ENCODE data around the gene DGKH.

DGKH gene

GRCh38 chr13:42040730-42041010, 7.8 kb upstream of the DGKH start:
- DNase-seq (ENCODE audit: low read depth): no peak
- H3K4me3 ChIP-seq (ENCODE audit: low read depth, low read length): peak overlapping the region; percentile 61
- TF ChIP-seq, protein P1, sequence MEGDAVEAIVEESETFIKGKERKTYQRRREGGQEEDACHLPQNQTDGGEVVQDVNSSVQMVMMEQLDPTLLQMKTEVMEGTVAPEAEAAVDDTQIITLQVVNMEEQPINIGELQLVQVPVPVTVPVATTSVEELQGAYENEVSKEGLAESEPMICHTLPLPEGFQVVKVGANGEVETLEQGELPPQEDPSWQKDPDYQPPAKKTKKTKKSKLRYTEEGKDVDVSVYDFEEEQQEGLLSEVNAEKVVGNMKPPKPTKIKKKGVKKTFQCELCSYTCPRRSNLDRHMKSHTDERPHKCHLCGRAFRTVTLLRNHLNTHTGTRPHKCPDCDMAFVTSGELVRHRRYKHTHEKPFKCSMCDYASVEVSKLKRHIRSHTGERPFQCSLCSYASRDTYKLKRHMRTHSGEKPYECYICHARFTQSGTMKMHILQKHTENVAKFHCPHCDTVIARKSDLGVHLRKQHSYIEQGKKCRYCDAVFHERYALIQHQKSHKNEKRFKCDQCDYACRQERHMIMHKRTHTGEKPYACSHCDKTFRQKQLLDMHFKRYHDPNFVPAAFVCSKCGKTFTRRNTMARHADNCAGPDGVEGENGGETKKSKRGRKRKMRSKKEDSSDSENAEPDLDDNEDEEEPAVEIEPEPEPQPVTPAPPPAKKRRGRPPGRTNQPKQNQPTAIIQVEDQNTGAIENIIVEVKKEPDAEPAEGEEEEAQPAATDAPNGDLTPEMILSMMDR (IDR thresholded peaks at IDR 0.05; ENCODE audit: control insufficient read depth, extremely low read depth, insufficient read depth): no peak

DNA sequence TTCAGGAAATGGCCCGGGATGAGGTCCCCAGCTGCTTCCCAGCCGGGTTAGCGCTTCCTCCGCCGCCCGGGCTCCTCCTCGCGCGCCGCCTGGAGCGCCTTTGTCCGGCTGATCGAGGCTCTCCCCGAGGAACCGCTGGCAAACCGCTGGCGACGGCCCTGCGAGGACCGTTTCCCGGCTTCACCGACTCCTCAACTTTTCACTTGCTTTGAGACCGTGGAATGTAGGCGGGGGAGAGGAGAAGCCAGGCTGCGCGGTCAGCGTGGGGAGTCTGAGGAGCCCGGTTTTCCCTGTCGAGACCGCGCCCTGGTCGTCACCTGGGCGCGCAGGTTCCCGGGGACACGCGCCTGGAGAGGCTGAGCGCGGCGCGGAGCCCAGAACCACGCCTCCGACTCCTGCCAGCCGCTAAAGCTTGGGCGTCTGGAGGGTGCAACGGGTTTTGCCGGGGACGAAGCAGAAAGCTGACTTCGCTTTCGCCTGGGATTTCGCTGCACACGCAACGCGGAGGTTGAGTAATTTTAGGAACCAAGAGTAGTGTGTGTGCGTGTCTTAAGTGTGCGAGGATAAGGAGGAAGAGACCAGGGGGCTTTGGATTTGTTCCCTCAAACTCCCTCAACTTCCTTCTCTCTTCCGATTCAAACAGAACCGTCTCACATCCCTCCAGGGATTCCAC, 7.3 kb upstream of the DGKH start:
- DNase-seq (ENCODE audit: low read depth): no peak
- TF ChIP-seq, protein P1 (IDR thresholded peaks at IDR 0.05; ENCODE audit: control insufficient read depth, extremely low read depth, insufficient read depth): no peak
- peak overlapping the region; percentile 61 for H3K4me3 ChIP-seq (ENCODE audit: low read depth, low read length)

- H3K4me3 ChIP-seq (ENCODE audit: low read depth, low read length): peak overlapping the region; percentile 61
- DNase-seq (ENCODE audit: low read depth): no peak
- TF ChIP-seq, protein P1 (IDR thresholded peaks at IDR 0.05; ENCODE audit: control insufficient read depth, extremely low read depth, insufficient read depth): peak; percentile 39; the same call in 1 of the 2 replicates
These were observed 6.8 kb upstream of the DGKH start for GRCh38 chr13:42041684-42042035.

- no peak for DNase-seq (ENCODE audit: low read depth)
These were observed 4.8 kb upstream of the DGKH start for GRCh38 chr13:42043676-42044075.

DNA sequence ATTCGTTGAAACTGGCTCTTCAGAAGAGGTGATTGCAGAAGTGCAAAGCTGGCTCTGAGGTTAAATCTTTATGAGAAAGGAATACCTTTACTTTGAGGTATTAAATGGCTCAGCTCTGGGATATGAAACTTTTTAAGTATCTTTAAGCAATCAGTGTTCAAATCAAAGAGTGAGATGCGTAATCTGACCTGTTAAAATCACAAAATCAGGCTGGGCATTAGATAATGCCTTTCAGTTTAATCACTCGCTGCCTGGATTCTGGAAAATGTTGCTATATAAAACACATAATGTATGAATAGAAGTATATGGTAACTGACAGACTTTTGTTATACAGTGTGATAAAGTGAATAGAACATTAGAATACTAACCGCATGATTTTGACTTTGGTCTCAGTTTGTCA, 2.0 kb upstream of the DGKH start:
- TF ChIP-seq, protein P1 (IDR thresholded peaks at IDR 0.05; ENCODE audit: control insufficient read depth, extremely low read depth, insufficient read depth): no peak
- DNase-seq (ENCODE audit: low read depth): no peak
- H3K4me3 ChIP-seq (ENCODE audit: low read depth, low read length): no peak overlapping the region

More at GRCh38 chr13:42043676-42044075, 4.8 kb upstream of the DGKH start:
- no peak overlapping the region for H3K4me3 ChIP-seq (ENCODE audit: low read depth, low read length)
- TF ChIP-seq, protein P1 (IDR thresholded peaks at IDR 0.05; ENCODE audit: control insufficient read depth, extremely low read depth, insufficient read depth): no peak

GRCh38 chr13:42047561-42048341, 697 bp upstream of the DGKH start:
- TF ChIP-seq, protein P1 (IDR thresholded peaks at IDR 0.05; ENCODE audit: control insufficient read depth, extremely low read depth, insufficient read depth): no peak
- DNase-seq (ENCODE audit: low read depth): no peak
- peak overlapping the region; percentile 75 for H3K4me3 ChIP-seq (ENCODE audit: low read depth, low read length)
